Activated naive CD8-positive, alpha-beta T cell treated with anti-CD3 and anti-CD28 coated beads, Interleukin-2, amount 50 U/mL, for 16 hours (primary cell): ENCODE measurements around the gene TOR4A.

Experiments used
- DNase-seq: peaks from one replicate; pipeline ENCODE4 v3.0.0-alpha.2; 2020; ENCODE audit warnings: low read depth, low spot score

The TOR4A gene

GRCh38 chr9:137271696-137272076 lies 5.8 kb upstream of the TOR4A start:
- DNase-seq: no peak

GRCh38 chr9:137272241-137273094 lies 5.1 kb upstream of the TOR4A start:
- DNase-seq: no peak

DNA sequence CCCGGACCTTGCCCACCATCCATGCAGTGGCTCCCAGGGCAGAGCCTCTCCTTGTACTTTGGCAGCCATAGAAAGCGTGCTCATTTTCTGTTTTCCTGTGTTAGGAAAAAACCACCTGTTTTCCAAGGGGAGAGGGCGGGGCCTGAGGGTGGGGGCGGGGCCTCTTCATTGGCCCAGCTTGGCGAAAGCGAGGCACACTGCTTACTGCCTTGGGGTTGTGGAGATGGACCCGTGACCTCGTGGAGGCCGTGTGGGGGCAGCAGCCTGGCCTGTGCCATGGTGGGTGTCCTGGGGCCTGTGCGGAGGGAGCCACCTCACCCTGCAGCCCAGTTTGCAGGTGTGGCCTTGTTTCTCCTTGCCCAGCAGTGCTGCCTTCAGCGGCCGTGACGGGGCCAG lies 4.4 kb upstream of the TOR4A start:
- no peak for DNase-seq

DNA sequence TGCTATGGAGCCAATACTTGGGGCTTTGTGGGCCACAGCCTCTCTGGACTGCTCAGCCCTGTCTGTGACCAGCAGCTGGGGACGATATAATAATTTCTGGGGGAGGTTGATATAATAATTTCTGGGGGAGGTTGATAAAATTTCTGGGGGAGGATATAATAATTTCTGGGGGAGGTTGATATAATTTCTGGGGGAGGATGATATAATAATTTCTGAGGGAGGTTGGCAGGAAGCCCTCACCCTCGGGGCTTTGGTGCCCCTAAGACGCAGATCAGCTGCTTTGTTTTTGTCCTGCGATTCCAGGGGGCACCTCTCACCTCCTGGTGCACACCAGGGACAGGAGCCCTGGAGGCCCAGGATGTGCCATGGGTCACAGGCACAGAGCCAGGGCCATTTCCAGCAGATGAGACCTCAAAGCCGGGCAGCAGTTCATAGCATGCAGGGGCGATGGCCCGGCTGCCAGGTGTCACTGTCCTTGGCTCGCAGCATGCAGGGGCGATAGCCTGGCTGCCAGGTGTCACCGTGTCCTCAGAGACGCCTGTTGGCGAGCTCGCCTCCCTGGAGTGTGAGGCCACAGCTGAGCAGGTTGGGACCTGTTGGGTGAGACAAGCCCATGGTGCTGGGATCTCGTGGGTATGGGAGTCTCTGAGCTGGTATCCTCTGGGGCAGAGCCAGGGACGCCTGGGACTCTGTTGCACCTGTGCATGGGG lies 3.8 kb upstream of the TOR4A start:
- no peak for DNase-seq

- DNase-seq: no peak
Measured at GRCh38 chr9:137275203-137275587, 2.3 kb upstream of the TOR4A start.

GRCh38 chr9:137275588-137276472 lies 1.7 kb upstream of the TOR4A start:
- no peak for DNase-seq

DNA sequence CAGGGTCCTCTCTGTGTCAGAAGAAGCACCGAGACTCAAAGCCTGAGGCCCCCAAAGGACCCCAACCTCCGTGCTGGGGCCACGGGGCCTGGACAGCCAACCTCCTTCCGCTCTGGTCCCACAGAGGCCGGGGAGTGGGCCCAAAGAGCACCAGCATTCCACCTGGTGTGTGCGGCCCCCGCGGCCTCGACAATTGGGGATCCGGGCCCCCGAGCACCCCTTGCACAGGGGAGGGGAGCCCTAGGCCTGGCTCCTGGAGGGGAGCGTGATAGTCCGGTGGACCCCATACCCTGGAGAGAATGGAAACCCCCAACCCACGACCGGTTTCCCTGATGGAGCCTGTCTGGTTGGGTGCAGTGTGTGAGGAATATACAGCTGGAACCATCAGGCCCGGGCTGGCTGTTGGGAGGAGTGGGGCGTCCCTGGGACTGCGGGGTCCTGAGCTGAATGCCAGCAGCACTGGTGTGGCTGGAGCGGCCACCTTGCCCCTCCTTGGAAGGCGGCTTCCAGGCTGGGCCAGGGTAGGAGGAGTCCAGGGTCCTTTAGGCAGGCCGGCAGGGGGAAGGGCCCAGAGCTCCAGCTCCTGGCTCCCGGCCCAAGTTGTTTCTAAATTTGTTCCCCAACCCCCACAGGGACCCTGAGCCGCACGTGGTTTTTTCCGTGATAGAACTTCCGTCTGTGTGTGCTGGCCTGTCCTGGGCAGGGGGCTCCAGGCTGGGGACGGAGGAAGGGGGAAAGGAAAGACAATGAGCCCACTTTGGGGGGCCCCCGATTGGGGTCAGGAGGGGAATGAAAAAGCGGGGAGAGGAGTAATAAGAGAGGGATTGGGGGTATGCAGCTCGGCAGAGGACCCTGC lies 825 bp upstream of the TOR4A start:
- no peak for DNase-seq

DNA sequence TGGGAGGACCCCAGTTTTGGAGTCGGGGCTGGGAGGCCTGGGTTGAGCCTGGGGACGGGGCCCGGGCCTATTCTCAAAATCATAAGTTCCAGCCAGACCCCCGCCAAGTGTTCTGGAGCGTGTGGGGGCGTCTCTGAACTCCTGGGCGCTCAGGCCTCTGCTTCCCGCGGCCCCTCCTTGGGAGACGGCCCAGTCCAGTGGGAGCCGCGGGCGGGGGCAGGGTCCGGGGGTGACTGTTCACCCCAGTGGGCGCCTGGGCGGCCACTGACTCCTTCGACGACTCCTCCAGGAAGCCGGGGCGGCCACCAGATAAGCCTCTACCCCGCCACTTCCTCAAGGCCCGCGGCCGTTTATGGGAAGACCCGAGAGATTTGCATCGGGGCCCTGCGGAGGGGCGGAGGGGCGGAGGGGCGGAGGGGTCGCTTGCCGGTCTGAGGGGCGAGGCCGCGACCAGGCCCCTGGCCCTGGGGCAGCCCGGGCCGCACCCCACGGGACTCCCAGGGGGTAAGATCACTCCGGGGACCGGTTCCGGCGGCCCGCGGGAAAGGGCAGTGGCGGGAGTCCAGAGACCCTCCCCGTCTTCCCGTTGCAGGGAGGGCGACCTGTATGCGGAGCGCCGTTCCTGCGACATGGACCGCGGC lies 655 bp downstream of the TOR4A start:
- no peak for DNase-seq

GRCh38 chr9:137278721-137279711 lies 1.5 kb downstream of the TOR4A start:
- DNase-seq: no peak

DNA sequence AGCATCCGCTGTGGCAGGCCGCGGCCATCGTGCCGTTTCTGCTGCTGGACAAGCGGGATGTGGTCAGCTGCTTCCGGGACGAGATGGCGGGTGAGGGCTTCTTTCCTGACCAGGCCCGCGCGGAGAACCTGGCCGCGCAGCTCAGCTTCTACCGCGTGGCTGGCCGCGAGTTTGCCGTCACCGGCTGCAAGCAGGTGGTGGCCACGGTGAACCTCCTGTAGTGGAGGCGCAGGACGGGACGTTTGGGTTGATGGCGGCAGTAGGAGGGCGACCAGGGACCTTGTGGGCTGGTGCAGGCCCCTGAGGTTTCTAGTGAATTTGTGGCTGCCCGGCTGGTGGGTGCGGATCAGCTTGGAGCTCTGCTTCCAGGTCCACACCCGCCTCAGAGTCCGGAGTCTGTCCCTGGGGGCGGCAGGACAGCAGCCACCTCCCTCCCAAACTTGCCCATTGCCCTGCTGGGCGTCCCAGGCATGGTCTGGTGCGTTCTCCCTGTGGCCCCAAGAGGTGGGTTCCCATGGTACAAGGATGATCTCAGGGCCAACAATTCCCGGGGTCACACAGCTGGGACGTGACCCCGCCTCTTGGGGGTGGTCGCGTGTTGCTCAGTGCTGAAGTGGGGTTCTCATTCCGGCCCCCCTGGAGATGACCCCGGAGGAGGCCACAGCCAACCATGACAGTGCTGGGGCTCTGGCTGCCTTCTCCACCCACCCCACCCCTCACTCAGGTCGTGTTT lies 2.4 kb downstream of the TOR4A start:
- no peak for DNase-seq

GRCh38 chr9:137280474-137281344 lies 3.2 kb downstream of the TOR4A start:
- DNase-seq: no peak

DNA sequence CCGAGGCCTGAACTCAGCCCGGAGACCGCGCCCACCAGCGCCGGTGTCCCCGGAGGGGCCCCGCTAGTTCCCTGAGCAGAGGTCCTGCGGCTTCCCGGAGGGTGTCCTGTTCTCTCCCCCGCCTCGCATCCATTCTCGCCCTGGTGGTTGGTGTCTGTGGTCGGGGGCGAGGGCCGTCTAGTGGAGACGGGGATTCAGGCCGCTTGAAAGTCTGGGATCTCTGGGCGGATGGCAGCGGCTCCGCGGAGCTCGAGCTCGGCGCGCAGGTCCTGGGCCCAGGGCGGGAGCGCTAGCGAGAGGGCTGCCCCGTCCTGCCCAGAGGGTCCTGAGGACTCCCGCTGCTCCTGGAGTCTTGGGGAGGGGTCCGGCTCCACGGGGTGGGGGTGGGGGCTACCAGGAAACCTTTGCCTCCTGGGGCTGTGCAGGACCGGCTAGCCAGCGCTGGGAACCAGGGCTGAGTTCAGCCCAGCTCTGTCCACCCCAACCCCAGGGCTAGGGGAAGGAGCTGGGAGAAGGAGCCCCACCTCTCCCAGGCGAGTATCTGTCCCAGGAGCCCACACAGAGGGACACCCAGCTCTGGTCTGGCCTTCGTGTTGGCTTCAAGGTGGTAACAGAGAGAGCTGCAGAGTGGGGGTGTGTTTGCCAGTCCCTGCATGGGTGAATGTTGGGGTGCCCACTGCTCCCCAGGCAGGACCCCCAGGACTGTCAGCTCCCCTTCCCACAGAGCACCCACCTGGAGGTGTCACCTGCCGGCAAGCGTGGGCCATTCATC lies 4.0 kb downstream of the TOR4A start:
- no peak for DNase-seq

DNA sequence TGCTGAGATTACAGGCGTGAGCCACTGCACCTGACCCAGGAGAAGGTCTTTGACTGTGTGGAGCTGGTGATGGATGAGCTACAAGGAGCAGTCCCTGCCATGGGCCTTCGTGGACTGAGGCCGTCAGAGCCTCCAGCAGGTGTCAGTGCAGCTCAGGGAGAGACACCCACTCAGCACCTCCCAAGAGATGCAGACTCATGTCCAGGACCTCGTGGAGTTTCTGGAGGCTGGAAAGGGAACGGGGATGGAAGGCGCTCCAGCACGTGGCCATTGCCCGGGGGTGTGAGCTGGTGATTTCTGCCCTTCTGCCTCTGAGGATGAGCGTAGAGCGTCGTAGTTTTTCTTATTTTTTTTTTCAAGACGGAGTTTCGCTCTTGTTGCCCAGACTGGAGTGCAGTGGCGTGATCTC lies 9.5 kb downstream of the TOR4A start:
- no peak for DNase-seq

DNA sequence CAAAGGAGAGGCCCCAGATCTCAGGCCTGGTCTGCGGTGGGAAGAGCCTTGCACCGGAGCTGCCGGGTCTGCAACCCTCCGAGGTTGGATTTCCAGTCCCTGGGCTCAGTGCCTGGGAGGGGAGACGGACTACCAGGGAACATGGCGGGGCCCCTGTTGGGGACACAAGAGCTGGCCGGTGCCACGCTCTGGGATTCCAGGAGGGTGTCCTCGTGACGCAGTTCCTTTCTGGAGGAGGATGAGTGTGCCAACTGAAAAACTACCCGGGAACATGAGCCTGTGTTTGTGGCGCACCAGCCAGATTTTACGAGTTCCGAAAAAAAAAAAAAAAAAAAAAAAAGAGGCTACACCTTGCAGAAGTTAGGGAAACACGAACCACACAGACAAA lies 15.6 kb downstream of the TOR4A start:
- DNase-seq: no peak

DNA sequence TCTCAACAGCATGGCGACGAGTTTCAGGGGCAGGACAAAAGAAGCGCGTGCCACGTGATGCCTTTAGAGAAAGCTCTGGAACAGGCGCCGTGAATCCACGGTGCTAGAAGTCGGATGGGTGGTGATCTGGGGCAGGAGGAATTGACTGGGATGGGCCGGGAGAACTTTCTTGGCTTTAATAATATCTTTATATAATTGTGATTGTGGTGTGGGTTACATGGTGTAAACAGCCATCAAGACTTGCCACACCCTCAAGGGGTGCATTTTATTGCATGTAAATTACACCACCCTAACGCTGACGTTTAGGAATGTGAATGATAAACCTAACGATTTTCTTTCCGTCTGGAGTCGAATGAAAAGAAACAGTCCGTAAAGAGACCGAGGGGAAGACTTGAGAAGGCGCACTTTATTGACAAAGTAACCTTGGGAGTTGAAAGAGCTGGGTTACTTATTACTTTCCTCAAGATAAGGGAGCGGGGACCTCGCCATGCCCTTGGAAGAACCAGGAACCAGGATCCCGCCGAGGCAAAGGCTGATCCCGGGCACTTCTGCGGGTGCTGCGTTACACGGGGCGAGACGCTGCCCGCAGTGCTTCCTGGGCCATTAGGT lies 16.1 kb downstream of the TOR4A start:
- DNase-seq: no peak

DNA sequence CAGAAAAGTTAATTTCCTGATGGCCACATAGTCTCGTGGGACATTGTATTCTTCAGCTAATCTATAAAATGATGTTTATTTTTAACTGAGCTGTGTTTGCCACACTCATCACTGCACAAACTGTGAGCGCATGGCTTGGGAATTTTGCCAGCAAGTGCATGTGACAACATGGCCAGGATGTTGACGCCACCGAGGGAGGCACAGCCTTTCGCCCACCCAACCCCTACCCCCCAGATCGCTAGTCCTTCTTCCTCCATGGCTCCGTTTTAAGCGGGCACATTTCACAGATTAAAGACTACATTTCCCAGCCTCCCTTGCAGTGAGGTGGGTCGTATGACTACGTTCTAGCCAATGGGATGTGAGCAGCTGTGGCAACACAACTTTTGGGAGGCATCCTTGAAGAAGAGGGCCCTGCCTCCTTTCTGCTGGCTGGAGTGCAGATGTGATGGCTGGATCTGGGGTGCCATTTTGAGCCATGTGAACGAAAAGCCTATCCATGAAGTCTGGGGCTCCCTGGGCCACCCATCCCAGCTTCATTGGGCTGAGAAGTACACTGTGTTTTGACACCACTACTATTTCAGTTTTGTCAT lies 16.7 kb downstream of the TOR4A start:
- DNase-seq: no peak
